ENCODE results near the gene CYGB. TPM values are rescaled to one million over a fixed set of nuclear protein-coding genes. Genes with fewer than 3 reads are reported as not detected.

The CYGB gene
- total RNA-seq: 15.8 and 16.1 TPM in 2 replicates

GRCh38 chr17:76537578-76538280, at the start of gene CYGB:
CYGB (minus strand) TSS chr17:76537709; CDS start chr17:76537542, 167 bp downstream.

GRCh38 chr17:76585649-76586593, 48.4 kb upstream of the CYGB start, which contains the start of gene ST6GALNAC2:
ST6GALNAC2 (minus strand) TSS chr17:76585860; CDS start chr17:76585808, 52 bp downstream.

DNA sequence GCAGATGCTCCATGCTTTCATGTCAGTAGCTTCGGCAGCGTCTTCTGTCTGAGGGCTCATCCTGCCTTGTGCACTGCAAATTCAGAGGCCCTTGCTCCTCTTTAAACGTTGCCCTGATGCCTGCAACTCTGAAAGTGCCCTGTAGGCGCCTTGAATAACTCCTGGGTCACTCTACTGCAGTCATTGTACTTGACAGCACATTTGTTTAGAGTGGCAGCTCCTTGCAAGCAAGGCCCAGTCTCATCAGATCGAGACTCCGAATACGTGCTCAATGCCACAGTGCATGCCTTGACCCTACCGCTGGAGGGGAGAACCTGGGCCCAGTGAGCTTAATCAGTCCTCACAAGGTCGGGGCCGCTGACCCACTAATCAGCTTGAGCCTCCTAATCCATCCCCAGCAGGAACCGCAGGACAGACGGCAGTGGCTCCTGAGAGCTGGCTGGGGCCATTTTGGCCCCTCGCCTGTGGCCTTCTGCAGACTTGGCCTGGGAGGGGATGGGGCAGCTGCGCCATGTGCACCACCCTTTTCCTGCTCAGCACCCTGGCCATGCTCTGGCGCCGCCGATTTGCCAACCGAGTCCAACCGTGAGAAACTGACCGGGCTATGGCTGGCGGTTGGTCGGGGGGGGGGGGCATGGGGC, 2.2 kb upstream of the CYGB start, which contains the start of gene PRCD:
Gene PRCD (plus strand): TSS at position 414 of the 641 bp plus-strand sequence. CDS start 98 bp downstream, at position 512.

GRCh38 chr17:76501018-76501826, 36.3 kb downstream of the CYGB start, which contains the start of gene RHBDF2:
RHBDF2 (minus strand) TSS chr17:76501423; CDS start chr17:76481524, 19,899 bp downstream.

Other genes starting within 250 kb of the CYGB start
- 0.59 and 0.84 TPM in 2 replicates for gene QRICH2, start 229.4 kb downstream of the CYGB start, total RNA-seq
- gene PRPSAP1, start 183.8 kb downstream of the CYGB start, total RNA-seq: 16.1 and 18.6 TPM in 2 replicates
- gene SPHK1, start 153.1 kb downstream of the CYGB start, total RNA-seq: 13.1 and 14.6 TPM in 2 replicates
- 9.9 and 13.1 TPM in 2 replicates for gene UBE2O, start 84.6 kb downstream of the CYGB start, total RNA-seq
- not detected in 2 replicates for gene AANAT, start 70.1 kb downstream of the CYGB start, total RNA-seq
- 12.1 and 12.8 TPM in 2 replicates for gene RHBDF2, start 36.3 kb downstream of the CYGB start, total RNA-seq
- gene PRCD, start 2.3 kb upstream of the CYGB start, total RNA-seq: 1.2 and 2.2 TPM in 2 replicates
- 0.67 and 1.8 TPM in 2 replicates for gene ST6GALNAC2, start 48.2 kb upstream of the CYGB start, total RNA-seq
- gene ST6GALNAC1, start 106.0 kb upstream of the CYGB start, total RNA-seq: not detected in 2 replicates
- gene MXRA7, start 173.3 kb upstream of the CYGB start, total RNA-seq: 111 and 131 TPM in 2 replicates
- gene JMJD6, start 188.9 kb upstream of the CYGB start, total RNA-seq: 18.8 and 23.3 TPM in 2 replicates
- 35.0 and 35.7 TPM in 2 replicates for gene METTL23, start 189.1 kb upstream of the CYGB start, total RNA-seq
- 284 and 285 TPM in 2 replicates for gene SRSF2, start 199.6 kb upstream of the CYGB start, total RNA-seq
- 13.1 and 17.8 TPM in 2 replicates for gene MFSD11, start 200.4 kb upstream of the CYGB start, total RNA-seq

Data from bronchus fibroblast of lung (primary cell).